ENCODE data around the gene RBBP8. TPM values are rescaled to one million over a fixed set of nuclear protein-coding genes. Genes with fewer than 3 reads are reported as not detected.

Gene RBBP8
- total RNA-seq, 1 experiment from 2014 or later = 46.7 TPM

DNA sequence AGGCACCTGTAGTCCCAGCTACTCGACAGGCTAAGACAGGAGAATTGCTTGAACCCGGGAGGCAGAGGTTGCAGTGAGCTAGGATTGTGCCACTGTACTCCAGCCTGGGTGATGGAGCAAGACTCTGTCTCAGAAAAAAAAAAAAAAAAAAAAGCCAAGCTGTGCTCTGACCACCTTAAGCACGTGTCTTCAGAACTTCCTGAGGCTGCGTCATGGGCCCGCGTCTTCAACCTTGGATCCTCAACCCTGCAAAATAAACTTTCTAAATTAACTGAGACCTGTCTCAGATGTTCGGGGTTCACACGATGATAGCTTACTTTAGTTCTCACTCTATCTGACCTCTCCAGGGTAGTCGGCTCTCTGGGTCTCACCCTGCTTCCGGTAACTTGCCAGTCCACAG is 136.4 kb downstream of the RBBP8 start:
- no peaks in the 10 kb centered on the region for H3K36me3 ChIP-seq (ENCODE audit: control insufficient read depth, insufficient read depth, low read length)
- intact Hi-C loops (cut with micrococcal nuclease; ENCODE audit: unreplicated experiment) = no loop called here
- H3K9me3 ChIP-seq = no peaks in the 10 kb centered on the region
- no peaks in the 10 kb centered on the region for H3K9me3 Mint-ChIP-seq (ENCODE audit: unreplicated experiment)
- H3K4me3 ChIP-seq (ENCODE audit: low read depth, low read length) = no peak overlapping the region
- no peak overlapping the region for H3K4me3 Mint-ChIP-seq (ENCODE audit: unreplicated experiment)
- H3K4me1 Mint-ChIP-seq (ENCODE audit: low read depth, unreplicated experiment) = peaks cover 7% of the 10 kb centered on the region
- H3K4me1 ChIP-seq = no peaks in the 10 kb centered on the region
- H3K27ac Mint-ChIP-seq (ENCODE audit: unreplicated experiment) = no peak overlapping the region
- TF ChIP-seq, protein P1, sequence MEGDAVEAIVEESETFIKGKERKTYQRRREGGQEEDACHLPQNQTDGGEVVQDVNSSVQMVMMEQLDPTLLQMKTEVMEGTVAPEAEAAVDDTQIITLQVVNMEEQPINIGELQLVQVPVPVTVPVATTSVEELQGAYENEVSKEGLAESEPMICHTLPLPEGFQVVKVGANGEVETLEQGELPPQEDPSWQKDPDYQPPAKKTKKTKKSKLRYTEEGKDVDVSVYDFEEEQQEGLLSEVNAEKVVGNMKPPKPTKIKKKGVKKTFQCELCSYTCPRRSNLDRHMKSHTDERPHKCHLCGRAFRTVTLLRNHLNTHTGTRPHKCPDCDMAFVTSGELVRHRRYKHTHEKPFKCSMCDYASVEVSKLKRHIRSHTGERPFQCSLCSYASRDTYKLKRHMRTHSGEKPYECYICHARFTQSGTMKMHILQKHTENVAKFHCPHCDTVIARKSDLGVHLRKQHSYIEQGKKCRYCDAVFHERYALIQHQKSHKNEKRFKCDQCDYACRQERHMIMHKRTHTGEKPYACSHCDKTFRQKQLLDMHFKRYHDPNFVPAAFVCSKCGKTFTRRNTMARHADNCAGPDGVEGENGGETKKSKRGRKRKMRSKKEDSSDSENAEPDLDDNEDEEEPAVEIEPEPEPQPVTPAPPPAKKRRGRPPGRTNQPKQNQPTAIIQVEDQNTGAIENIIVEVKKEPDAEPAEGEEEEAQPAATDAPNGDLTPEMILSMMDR (IDR thresholded peaks at IDR 0.05; ENCODE audit: insufficient read depth in 1 of 2, low read depth in 1 of 2, low read length in 1 of 2, severe bottlenecking in 1 of 2, unreplicated experiment in 1 of 2) = no peak
- BruUV-seq (replicated peaks) = no TSS peak
- H3K36me3 Mint-ChIP-seq (ENCODE audit: insufficient read depth, unreplicated experiment) = no peaks in the 10 kb centered on the region
- no peaks in the 10 kb centered on the region for H3K27me3 Mint-ChIP-seq (ENCODE audit: insufficient read depth, unreplicated experiment)
- CTCF ChIA-PET = no interaction called here
- no peak for DNase-seq
- no peaks in the 10 kb centered on the region for H3K27me3 ChIP-seq (replicated peaks; ENCODE audit: control insufficient read depth, insufficient read depth, low read length)
- POLR2A ChIA-PET = no interaction called here

- no peaks in the 10 kb centered on the region for H3K36me3 ChIP-seq (ENCODE audit: control insufficient read depth, insufficient read depth, low read length)
- H3K27me3 ChIP-seq (replicated peaks; ENCODE audit: control insufficient read depth, insufficient read depth, low read length) = no peaks in the 10 kb centered on the region
- no peaks in the 10 kb centered on the region for H3K27me3 Mint-ChIP-seq (ENCODE audit: insufficient read depth, unreplicated experiment)
- H3K4me3 ChIP-seq (ENCODE audit: low read depth, low read length) = no peak overlapping the region
- H3K27ac Mint-ChIP-seq (ENCODE audit: unreplicated experiment) = no peak overlapping the region
- TF ChIP-seq, protein P1 (IDR thresholded peaks at IDR 0.05; ENCODE audit: insufficient read depth in 1 of 2, low read depth in 1 of 2, low read length in 1 of 2, severe bottlenecking in 1 of 2, unreplicated experiment in 1 of 2) = no peak
- no peak for DNase-seq
- ChIA-PET CTCF (no interaction called here), POLR2A (no interaction called here)
- no peaks in the 10 kb centered on the region for H3K4me1 ChIP-seq
- no peaks in the 10 kb centered on the region for H3K9me3 ChIP-seq
- no TSS peak for BruUV-seq (replicated peaks)
- H3K9me3 Mint-ChIP-seq (ENCODE audit: unreplicated experiment) = no peaks in the 10 kb centered on the region
- intact Hi-C loops (cut with micrococcal nuclease; ENCODE audit: unreplicated experiment) = loop anchor here (10.0 kb wide), 1 partner anchor 255 kb away; no protein-coding TSS in a partner anchor
- peaks cover 7% of the 10 kb centered on the region for H3K4me1 Mint-ChIP-seq (ENCODE audit: low read depth, unreplicated experiment)
- H3K36me3 Mint-ChIP-seq (ENCODE audit: insufficient read depth, unreplicated experiment) = no peaks in the 10 kb centered on the region
- no peak overlapping the region for H3K4me3 Mint-ChIP-seq (ENCODE audit: unreplicated experiment)
Measured at GRCh38 chr18:23069898-23070297, 136.8 kb downstream of the RBBP8 start.

GRCh38 chr18:23071285-23071684 is 138.2 kb downstream of the RBBP8 start:
- Mint-ChIP-seq H3K36me3 (ENCODE audit: insufficient read depth, unreplicated experiment) (no peaks in the 10 kb centered on the region), H3K4me1 (ENCODE audit: low read depth, unreplicated experiment) (peaks cover 7% of the 10 kb centered on the region), H3K27ac (ENCODE audit: unreplicated experiment) (no peak overlapping the region), H3K27me3 (ENCODE audit: insufficient read depth, unreplicated experiment) (no peaks in the 10 kb centered on the region), H3K9me3 (ENCODE audit: unreplicated experiment) (no peaks in the 10 kb centered on the region), H3K4me3 (ENCODE audit: unreplicated experiment) (no peak overlapping the region)
- ChIA-PET POLR2A (no interaction called here), CTCF (no interaction called here)
- no TSS peak for BruUV-seq (replicated peaks)
- no peak for DNase-seq
- no peaks in the 10 kb centered on the region for H3K36me3 ChIP-seq (ENCODE audit: control insufficient read depth, insufficient read depth, low read length)
- no peaks in the 10 kb centered on the region for H3K4me1 ChIP-seq
- H3K27me3 ChIP-seq (replicated peaks; ENCODE audit: control insufficient read depth, insufficient read depth, low read length) = no peaks in the 10 kb centered on the region
- H3K9me3 ChIP-seq = no peaks in the 10 kb centered on the region
- TF ChIP-seq, protein P1 (IDR thresholded peaks at IDR 0.05; ENCODE audit: insufficient read depth in 1 of 2, low read depth in 1 of 2, low read length in 1 of 2, severe bottlenecking in 1 of 2, unreplicated experiment in 1 of 2) = no peak
- H3K4me3 ChIP-seq (ENCODE audit: low read depth, low read length) = no peak overlapping the region
- intact Hi-C loops (cut with micrococcal nuclease; ENCODE audit: unreplicated experiment) = loop anchor here (10.0 kb wide), 1 partner anchor 256 kb away; no protein-coding TSS in a partner anchor

All from Caco-2 (cell line).